Activated T-helper 1 cell treated with Interleukin-2 at 50 U/mL for 16 hours (primary cell): ENCODE measurements around the gene CHAC1.

Source experiments
- DNase-seq: peaks from one replicate; pipeline ENCODE4 v3.0.0-alpha.2; 2020; ENCODE audit warnings: low read depth

Gene CHAC1

GRCh38 chr15:40952901-40953712 lies at the start of gene CHAC1:
Gene CHAC1, plus strand, starts transcription at chr15:40953471. Its CDS starts 113 bp downstream, at chr15:40953584.
- peak; percentile 92 for DNase-seq

- DNase-seq = no peak
Measured at GRCh38 chr15:40904552-40905201, 48.6 kb upstream of the CHAC1 start.

DNA sequence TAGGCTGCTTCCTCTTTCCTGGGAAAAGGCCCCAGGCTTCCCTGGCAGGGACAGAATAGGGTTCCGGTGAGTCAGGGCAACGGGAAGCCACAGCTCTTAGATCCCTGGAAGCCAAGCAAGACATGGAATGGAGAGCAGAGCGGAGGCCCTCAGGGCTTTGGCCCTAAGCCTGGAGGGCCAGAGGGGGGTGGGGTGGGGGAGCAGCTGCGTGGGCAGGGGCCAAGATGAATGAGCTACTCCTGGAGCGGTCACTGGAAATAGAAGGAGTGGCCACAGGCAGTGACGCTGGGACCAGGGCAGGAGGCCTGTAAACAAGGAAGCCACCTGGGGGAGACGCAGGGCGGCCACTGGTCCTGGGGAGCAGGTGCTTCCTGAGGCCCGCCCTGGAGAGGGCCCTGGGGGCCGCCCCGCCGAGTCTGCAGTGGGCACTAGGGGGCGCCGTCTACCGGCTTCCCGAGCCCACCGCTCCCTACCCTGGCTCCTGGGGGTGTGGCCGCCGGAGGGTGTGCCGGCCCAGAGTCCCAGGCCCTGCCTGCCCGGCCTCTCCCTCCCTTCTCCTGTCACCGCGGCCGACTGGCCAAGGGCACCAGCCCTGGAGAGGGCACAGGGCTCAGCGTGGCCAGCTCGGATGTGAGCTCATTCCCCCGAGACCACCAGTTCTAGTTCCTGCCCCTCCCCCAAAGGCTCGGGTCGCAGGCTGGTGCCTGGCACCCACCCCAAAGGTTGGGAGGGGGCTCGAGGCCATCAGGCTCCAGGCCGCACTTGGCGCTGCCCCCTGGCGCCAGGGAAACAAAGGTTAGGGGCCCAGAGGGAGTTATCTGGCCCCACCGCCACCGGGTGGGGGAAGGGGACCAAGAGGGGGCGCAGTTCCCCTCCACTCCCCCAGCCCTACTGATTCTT lies 46.9 kb upstream of the CHAC1 start:
- peak; percentile 55 for DNase-seq

GRCh38 chr15:40906991-40907802 lies 46.1 kb upstream of the CHAC1 start:
- DNase-seq = peak; percentile 45

DNA sequence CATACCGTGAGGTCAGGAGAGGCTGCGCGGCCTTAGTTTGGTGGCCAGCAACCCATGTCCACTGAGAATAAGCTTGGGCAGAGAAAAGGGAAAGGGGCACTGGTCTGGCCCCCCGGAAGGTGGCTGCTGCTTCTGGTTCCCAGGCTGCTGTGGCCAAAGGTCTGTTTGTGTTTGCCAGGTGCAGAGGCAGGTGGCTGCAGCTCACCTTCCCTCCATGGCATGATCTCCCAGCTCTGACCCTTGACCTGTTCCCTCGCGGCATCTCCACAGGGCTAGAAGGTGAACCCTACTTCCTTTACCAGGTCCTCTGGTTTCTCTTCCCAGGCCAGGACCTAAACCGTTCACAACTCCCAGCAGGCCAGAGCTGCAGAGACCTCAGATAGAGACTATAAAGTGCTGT lies 45.2 kb upstream of the CHAC1 start:
- no peak for DNase-seq

GRCh38 chr15:40909662-40910630 lies 43.3 kb upstream of the CHAC1 start:
- DNase-seq = no peak

GRCh38 chr15:40911141-40911540 lies 42.1 kb upstream of the CHAC1 start:
- no peak for DNase-seq

DNA sequence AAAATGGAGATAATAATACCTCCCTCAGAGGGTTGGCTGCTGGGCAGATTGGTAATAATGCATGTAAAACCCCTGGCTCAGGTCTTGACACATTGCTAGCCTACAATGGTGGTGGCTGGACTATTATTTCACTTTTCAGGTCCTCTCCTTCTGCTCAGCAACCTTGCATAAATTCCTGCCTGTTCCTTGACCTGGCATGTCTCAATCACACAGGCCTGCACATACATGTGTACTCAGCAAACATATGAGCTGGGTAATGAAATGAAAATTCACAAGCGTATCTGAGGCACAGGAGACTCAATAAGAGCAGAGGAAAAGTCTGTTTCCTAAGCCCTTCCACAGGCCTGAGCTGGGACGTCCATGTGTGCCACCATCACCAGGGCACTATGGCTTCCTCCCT lies 41.6 kb upstream of the CHAC1 start:
- no peak for DNase-seq

GRCh38 chr15:40912478-40912877 lies 40.8 kb upstream of the CHAC1 start:
- no peak for DNase-seq

GRCh38 chr15:40914013-40914412 lies 39.3 kb upstream of the CHAC1 start:
- DNase-seq = no peak

GRCh38 chr15:40914486-40914885 lies 38.8 kb upstream of the CHAC1 start:
- DNase-seq = no peak

DNA sequence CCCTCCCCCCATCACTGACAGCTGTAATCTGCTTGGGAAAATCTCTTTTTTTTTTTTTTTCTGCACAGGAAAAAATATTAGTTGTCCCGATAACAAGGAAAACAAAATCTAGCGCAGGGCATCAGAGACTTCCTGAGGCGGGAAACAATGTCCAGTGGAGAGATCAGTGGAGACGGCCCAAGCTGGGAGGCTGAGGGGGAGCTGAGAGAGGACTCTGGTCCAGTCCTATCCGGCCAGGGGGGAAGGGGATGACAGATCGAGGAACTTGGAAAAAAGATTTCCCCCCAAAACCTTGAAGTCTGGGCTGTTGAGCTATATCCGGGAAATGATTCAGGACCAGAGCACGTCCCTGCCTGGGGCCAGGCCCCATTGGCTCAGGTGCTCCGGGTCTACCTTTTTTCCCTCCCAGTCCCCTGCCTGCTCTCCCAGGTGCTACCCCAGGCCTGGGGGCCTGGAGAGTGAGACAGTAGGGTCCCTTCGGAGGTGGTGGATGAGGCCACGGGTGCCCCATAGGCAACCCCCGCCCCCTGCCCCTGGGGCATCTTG lies 38.1 kb upstream of the CHAC1 start:
- no peak for DNase-seq

DNA sequence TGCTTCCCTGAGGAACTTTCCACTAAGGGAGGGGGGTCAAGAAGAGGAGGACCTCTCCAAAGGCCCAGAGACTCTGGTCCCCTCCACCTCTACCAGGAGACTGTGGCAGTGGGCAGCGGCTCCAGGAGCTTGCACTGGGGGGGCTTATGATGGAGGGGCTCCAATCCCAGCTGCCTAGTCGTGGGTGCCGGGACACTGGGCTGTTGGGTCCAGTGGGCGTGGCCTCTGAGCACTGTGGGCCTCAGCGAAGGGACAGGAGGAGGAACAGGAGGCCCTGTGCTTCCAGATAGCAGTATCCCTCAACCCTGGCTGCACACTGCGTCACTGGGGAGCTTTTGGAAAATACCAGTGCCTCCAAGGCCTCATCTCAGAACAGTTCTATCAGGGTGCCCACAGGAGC lies 37.6 kb upstream of the CHAC1 start:
- DNase-seq = no peak

DNA sequence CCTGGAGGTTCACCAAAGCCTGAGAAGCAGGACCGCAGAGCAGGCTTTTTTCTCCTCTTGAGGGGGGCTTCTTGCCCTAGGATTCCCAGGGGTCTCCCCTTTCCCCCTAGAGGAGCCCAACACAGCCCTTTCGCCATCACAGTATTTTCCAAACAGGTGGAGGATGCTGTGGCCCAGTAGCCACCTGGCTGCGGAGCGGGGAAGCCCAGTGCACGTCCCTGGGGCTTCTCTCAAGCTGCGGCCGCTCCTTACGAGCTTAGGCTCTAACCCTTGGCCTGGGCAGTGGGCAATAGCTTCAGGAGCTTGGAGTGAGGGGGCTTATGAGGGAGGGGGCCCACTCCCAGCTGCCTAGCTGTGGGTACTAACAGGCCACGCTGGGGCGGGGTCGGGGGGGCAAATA lies 35.7 kb upstream of the CHAC1 start:
- no peak for DNase-seq

DNA sequence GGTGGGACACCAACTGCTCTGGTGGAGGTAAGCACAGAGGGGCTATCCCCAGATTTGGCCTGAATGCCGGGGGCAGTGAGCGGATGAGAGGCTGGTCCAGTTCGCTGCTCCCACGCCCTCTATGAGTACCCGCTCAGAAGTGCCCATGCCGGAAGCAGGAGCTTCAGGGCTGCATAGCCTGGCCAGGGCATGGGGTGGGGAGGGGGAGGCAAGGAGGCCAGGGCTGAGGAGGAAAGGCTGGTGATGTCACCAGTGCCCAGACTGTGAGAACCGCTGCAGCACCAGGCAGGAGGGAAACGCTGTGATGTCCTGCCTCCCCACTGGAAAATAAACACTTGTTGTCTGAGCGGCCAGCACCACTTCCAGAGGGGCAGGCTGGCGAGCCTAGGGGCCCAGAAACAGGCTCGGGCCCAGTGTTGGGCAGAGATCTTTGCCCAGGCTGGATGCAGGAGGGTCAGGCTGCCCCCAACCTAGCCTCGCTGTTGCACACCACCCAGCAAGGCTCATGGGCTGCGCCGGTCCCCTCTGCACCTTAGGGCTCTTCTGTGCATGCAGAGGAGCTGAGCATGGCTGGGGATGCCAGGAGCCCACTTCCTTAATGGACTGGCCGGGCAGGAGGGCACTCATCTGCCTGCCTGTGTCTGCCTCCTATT lies 35.0 kb upstream of the CHAC1 start:
- no peak for DNase-seq

GRCh38 chr15:40918799-40919392 lies 34.4 kb upstream of the CHAC1 start:
- DNase-seq = no peak

DNA sequence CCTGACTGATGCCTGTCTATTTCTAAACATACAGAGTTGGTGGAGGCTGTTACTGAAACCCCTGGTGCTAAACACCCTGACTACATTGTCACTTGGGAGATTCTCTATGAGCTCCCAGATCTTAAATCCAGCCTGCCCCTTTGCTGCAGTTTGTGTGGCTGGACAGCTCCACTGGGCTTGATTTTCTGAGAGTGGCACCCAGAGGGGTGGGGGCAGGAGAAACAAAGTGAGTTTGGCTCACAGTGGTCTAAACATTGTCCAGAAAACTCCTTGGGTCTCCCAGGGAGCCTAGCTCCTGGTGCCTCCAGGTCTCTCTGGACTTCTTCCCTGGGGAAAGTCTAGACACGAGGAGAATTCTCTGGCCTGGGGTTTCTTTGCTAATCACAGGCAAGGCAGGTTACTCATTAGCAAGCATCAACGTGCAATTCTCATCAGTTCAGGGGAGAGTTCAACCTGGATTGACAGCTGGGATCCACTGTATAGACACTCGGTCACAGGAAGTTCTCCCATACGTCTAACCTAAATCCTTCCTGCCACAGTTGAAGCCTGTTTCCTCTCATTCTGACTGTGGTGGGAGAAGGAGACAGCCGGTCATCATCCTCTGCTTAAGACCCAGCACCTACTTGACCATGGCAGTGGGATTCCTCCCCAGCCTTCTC lies 31.2 kb upstream of the CHAC1 start:
- no peak for DNase-seq

- DNase-seq = no peak
Measured at GRCh38 chr15:40922608-40923005, 30.7 kb upstream of the CHAC1 start.

- DNase-seq = no peak
Measured at GRCh38 chr15:40923551-40923950, 29.7 kb upstream of the CHAC1 start.
